CD4-positive, CD25-positive, alpha-beta regulatory T cell (primary cell): Measurements from ENCODE around the gene PRR16. TPM values are rescaled to one million over a fixed set of nuclear protein-coding genes. Genes with fewer than 3 reads are reported as not detected.

ENCODE experiments used
- ATAC-seq, 2 donors: fragments of 150-1000 bp; cut with Tn5 transposase; one replicate each; pipeline ENCODE4 v1.10.0; 2021; ENCODE audit warnings: low read depth in 2 of 2, moderate number of reproducible peaks in 2 of 2, moderate library complexity in 1 of 2
- DNase-seq, 3 donors: peaks; one replicate each; pipeline versions ENCODE4 v3.0.0 to v3.0.0-alpha.2; 2012 to 2022; ENCODE audit warnings: mixed read lengths in 1 of 3
- H3K27ac ChIP-seq: one replicate; pipeline ENCODE4 v1.7.0; 2013; ENCODE audit warnings: mild to moderate bottlenecking, low read length; ENCODE audit not compliant: insufficient read depth, poor library complexity, severe bottlenecking
- H3K27me3 ChIP-seq: one replicate; pipeline ENCODE4 v1.7.0; 2013; ENCODE audit warnings: low read length; ENCODE audit not compliant: control insufficient read depth, insufficient read depth
- H3K36me3 ChIP-seq: one replicate; pipeline ENCODE4 v1.7.0; 2013; ENCODE audit warnings: mild to moderate bottlenecking, low read length, moderate library complexity; ENCODE audit not compliant: control insufficient read depth, insufficient read depth
- H3K4me1 ChIP-seq: 2 replicates; pipeline ENCODE4 v1.7.0; 2013; ENCODE audit warnings: mild to moderate bottlenecking, low read length; ENCODE audit not compliant: insufficient read depth, control insufficient read depth, poor library complexity, severe bottlenecking
- H3K4me3 ChIP-seq: one replicate; pipeline ENCODE4 v1.7.0; 2013; ENCODE audit warnings: low read depth, mild to moderate bottlenecking, low read length, moderate library complexity
- H3K9me3 ChIP-seq, 2 experiments: 1 replicate in 1 of 2; 2 replicates in 1 of 2; pipeline ENCODE4 v1.7.0; 2013; ENCODE audit warnings: low read length in 2 of 2, mild to moderate bottlenecking in 1 of 2, moderate library complexity in 1 of 2; ENCODE audit not compliant: control insufficient read depth in 2 of 2
- H3K27ac Mint-ChIP-seq, 3 donors: one replicate each; pipeline ENCODE4 v1.8.0; 2020 to 2022; ENCODE audit warnings: mild to moderate bottlenecking in 3 of 3, mixed read lengths in 3 of 3, moderate library complexity in 2 of 3
- H3K27me3 Mint-ChIP-seq: one replicate; pipeline ENCODE4 v1.8.0; 2022; ENCODE audit warnings: mild to moderate bottlenecking, mixed read lengths
- H3K36me3 Mint-ChIP-seq: one replicate; pipeline ENCODE4 v1.8.0; 2020; ENCODE audit warnings: mixed read lengths
- H3K4me1 Mint-ChIP-seq, 4 donors: one replicate each; pipeline ENCODE4 v1.8.0; 2020 to 2022; ENCODE audit warnings: mixed read lengths in 4 of 4, mild to moderate bottlenecking in 1 of 4
- H3K4me3 Mint-ChIP-seq, 4 donors: one replicate each; pipeline ENCODE4 v1.8.0; 2020 to 2022; ENCODE audit warnings: mild to moderate bottlenecking in 4 of 4, mixed read lengths in 4 of 4, moderate library complexity in 3 of 4
- H3K9me3 Mint-ChIP-seq, 7 donors: one replicate each; pipeline ENCODE4 v1.8.0; 2020 to 2022; ENCODE audit warnings: mixed read lengths in 7 of 7, mild to moderate bottlenecking in 3 of 7, moderate library complexity in 2 of 7
- polyA plus RNA-seq, 4 donors: library from polyadenylated mRNA; unstranded; fragments of 300-500 nt; fragmentation: Illumina TruSeq; gene quantifications; one replicate each; pipeline ENCODE4 v1.2.3, GENCODE V29; 2021
- total RNA-seq: library from RNA; stranded (reverse); gene quantifications from one replicate; pipeline ENCODE4 v1.2.3, GENCODE V29; 2022

The PRR16 gene
- total and polyA plus RNA-seq, 5 donors from 2014 or later = not detected

DNA sequence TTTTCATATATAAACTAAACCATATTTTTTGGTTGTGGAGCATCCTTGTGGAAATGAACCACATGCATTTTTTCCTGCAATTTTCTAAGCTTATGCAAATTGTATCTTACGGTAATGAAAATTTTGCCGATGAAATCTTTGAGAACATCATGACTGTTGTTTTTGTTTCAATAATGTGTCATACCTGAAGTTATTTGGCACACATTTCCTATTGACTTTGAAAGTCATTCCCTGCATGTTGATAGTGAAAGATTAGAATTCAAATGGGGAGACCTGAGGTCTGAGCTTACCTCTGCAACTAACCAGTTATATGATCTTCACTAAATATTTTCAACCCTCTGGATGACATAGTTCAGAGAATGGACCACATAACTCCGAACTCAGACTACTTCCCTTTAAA, 88.5 kb downstream of the PRR16 start:
- no peak overlapping the region for H3K4me3 Mint-ChIP-seq
- Histone ChIP-seq H3K36me3 (no peaks in the 10 kb centered on the region), H3K4me3 (no peak overlapping the region), H3K9me3 (no peaks in the 10 kb centered on the region), H3K4me1 (no peaks in the 10 kb centered on the region), H3K27ac (no peak overlapping the region), H3K27me3 (no peaks in the 10 kb centered on the region)
- peaks cover 0 to 23% (median 0%) of the 10 kb centered on the region in 7 donors for H3K9me3 Mint-ChIP-seq
- no peak overlapping the region for H3K27ac Mint-ChIP-seq
- no peaks in the 10 kb centered on the region for H3K4me1 Mint-ChIP-seq
- no peaks in the 10 kb centered on the region for H3K36me3 Mint-ChIP-seq
- ATAC-seq (no peak), DNase-seq (no peak)
- no peaks in the 10 kb centered on the region for H3K27me3 Mint-ChIP-seq

GRCh38 chr5:120555345-120555744, 91.2 kb downstream of the PRR16 start:
- H3K9me3 Mint-ChIP-seq = peaks cover 0 to 37% (median 3%) of the 10 kb centered on the region in 7 donors
- H3K4me1 Mint-ChIP-seq = no peaks in the 10 kb centered on the region
- no peaks in the 10 kb centered on the region for H3K36me3 ChIP-seq
- no peak overlapping the region for H3K27ac Mint-ChIP-seq
- no peak overlapping the region for H3K27ac ChIP-seq
- ATAC-seq = no peak
- no peaks in the 10 kb centered on the region for H3K36me3 Mint-ChIP-seq
- no peaks in the 10 kb centered on the region for H3K27me3 ChIP-seq
- no peaks in the 10 kb centered on the region for H3K4me1 ChIP-seq
- no peak overlapping the region for H3K4me3 Mint-ChIP-seq
- peaks cover 0 to 3% of the 10 kb centered on the region in 2 experiments for H3K9me3 ChIP-seq
- DNase-seq = no peak
- H3K27me3 Mint-ChIP-seq = no peaks in the 10 kb centered on the region
- no peak overlapping the region for H3K4me3 ChIP-seq

DNA sequence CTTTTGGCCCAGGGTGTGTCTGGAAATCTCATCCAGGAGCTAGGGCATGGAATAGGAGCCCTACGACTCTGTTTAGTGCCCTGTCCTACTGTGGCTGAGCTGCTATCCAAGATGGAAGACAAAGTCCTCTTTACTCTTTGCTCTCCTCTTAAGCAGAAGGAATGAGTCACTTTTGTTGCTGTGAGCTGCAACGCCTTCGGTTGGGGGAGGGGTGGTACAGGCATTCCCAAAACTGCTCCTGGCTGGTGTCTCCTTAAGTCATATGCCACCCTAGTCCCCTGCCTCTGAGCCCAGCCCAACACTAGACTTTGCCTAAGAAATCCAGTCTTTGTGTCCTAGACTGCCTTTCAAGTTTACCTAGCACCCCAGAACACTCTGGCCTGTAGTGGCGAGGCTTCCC, 99.9 kb downstream of the PRR16 start:
- DNase-seq (no peak), ATAC-seq (no peak)
- peaks cover 0 to 7% (median 2%) of the 10 kb centered on the region in 7 donors for H3K9me3 Mint-ChIP-seq
- no peaks in the 10 kb centered on the region for H3K36me3 Mint-ChIP-seq
- no peak overlapping the region for H3K4me3 Mint-ChIP-seq
- H3K27me3 Mint-ChIP-seq = no peaks in the 10 kb centered on the region
- H3K27ac ChIP-seq = no peak overlapping the region
- H3K9me3 ChIP-seq = peaks cover 0 to 5% of the 10 kb centered on the region in 2 experiments
- H3K4me1 ChIP-seq = no peaks in the 10 kb centered on the region
- no peaks in the 10 kb centered on the region for H3K27me3 ChIP-seq
- H3K27ac Mint-ChIP-seq = peak overlapping the region in 1 of 3 donors; percentile 50
- no peaks in the 10 kb centered on the region for H3K4me1 Mint-ChIP-seq
- H3K36me3 ChIP-seq = no peaks in the 10 kb centered on the region
- no peak overlapping the region for H3K4me3 ChIP-seq

DNA sequence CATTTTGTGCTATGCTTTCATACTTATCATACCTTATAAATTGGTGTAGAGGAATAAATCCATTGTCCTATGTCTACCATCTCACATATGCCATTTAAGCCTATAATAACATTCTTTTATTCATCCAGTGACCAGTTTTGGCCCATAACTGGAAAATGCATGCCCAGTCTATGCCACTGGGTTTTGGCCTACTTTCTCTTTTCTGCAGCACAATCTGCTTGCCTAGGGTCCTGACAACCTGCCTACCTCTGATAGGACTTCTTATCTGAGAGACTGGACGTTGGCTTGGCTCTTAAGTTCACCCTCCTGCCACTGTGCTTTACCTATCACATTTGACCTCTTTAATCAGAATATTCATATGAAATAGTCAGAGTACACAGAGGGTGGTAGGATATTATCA, 103.0 kb downstream of the PRR16 start:
- H3K36me3 Mint-ChIP-seq = no peaks in the 10 kb centered on the region
- no peak overlapping the region for H3K27ac ChIP-seq
- H3K4me3 ChIP-seq = no peak overlapping the region
- no peak overlapping the region for H3K4me3 Mint-ChIP-seq
- H3K4me1 Mint-ChIP-seq = no peaks in the 10 kb centered on the region
- H3K27me3 Mint-ChIP-seq = no peaks in the 10 kb centered on the region
- no peak overlapping the region for H3K27ac Mint-ChIP-seq
- H3K9me3 Mint-ChIP-seq = peaks cover 0 to 11% (median 7%) of the 10 kb centered on the region in 7 donors
- DNase-seq (no peak), ATAC-seq (no peak)
- peaks cover 0 to 5% of the 10 kb centered on the region in 2 experiments for H3K9me3 ChIP-seq
- no peaks in the 10 kb centered on the region for H3K27me3 ChIP-seq
- no peaks in the 10 kb centered on the region for H3K36me3 ChIP-seq
- no peaks in the 10 kb centered on the region for H3K4me1 ChIP-seq

DNA sequence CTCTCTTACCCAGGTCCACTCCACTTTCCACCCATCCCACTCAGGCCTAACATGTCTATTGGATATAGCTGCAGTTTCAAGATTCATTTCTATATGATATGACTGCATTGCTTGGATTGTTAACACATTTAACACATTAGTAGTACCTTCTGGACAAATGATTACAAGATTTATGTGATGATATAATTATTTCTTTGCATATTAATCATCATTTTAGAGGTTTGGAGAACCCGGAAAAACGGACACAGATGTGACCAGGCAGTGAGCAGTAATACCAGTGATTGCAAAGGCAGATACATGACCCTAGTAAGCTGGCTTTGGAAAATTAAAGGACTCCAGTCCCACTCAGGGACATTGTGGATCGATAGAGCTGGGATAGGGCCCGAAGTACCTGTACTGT, 103.8 kb downstream of the PRR16 start:
- no peak for DNase-seq
- H3K27me3 Mint-ChIP-seq = no peaks in the 10 kb centered on the region
- H3K4me1 ChIP-seq = no peaks in the 10 kb centered on the region
- H3K4me3 Mint-ChIP-seq = no peak overlapping the region
- no peak for ATAC-seq
- no peak overlapping the region for H3K27ac Mint-ChIP-seq
- H3K36me3 ChIP-seq = no peaks in the 10 kb centered on the region
- H3K36me3 Mint-ChIP-seq = no peaks in the 10 kb centered on the region
- H3K9me3 Mint-ChIP-seq = peaks cover 0 to 11% (median 4%) of the 10 kb centered on the region in 7 donors
- no peak overlapping the region for H3K4me3 ChIP-seq
- peaks cover 0 to 5% of the 10 kb centered on the region in 2 experiments for H3K9me3 ChIP-seq
- no peaks in the 10 kb centered on the region for H3K27me3 ChIP-seq
- no peaks in the 10 kb centered on the region for H3K4me1 Mint-ChIP-seq
- no peak overlapping the region for H3K27ac ChIP-seq

DNA sequence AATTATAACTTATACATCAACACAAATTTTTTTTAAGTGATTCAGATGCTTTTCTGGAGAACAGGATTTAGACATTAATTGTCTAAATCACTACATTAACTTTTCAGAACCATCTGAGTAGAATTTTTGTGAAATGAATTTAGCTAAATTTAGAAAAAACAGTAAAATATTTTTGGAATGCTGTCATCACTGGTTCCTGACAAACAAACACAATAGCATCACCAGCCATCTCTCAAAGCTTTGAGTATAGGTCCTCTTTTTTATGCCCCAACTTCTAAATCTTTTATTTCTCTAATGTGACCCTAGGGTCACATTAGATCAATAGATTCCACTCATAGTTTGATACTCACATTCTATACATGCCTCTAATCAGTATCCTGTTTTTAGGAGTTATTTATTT, 104.6 kb downstream of the PRR16 start:
- H3K27me3 Mint-ChIP-seq = no peaks in the 10 kb centered on the region
- DNase-seq = no peak
- Histone ChIP-seq H3K4me3 (no peak overlapping the region), H3K27ac (no peak overlapping the region), H3K4me1 (no peaks in the 10 kb centered on the region), H3K9me3 (peaks cover 0 to 4% of the 10 kb centered on the region in 2 experiments), H3K36me3 (no peaks in the 10 kb centered on the region), H3K27me3 (no peaks in the 10 kb centered on the region)
- H3K9me3 Mint-ChIP-seq = peaks cover 0 to 11% (median 4%) of the 10 kb centered on the region in 7 donors
- H3K27ac Mint-ChIP-seq = no peak overlapping the region
- H3K4me3 Mint-ChIP-seq = no peak overlapping the region
- H3K36me3 Mint-ChIP-seq = no peaks in the 10 kb centered on the region
- no peaks in the 10 kb centered on the region for H3K4me1 Mint-ChIP-seq
- ATAC-seq = no peak

DNA sequence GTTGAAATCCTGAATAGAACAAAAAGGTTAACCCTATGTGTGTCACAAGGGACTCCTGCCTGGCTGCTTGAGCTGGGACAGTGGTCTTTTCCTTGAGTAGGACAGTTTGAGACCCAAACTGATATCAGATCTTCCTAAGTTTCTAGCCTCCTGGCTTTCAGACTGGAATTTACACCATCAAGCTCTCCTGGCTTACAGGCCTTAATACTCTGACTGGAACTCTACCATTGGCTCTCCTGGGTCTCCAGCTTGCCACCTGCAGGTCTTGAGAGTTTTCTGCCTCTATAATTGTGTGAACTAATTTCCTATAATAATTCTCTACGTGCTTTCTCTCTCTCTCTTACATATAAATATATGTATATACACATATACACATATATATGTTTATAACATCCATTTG, 112.5 kb downstream of the PRR16 start:
- H3K4me3 ChIP-seq = no peak overlapping the region
- ATAC-seq = no peak
- Mint-ChIP-seq H3K27ac (no peak overlapping the region), H3K36me3 (no peaks in the 10 kb centered on the region), H3K27me3 (no peaks in the 10 kb centered on the region), H3K4me3 (no peak overlapping the region), H3K9me3 (peaks cover 0 to 6% (median 4%) of the 10 kb centered on the region in 7 donors), H3K4me1 (no peaks in the 10 kb centered on the region)
- no peaks in the 10 kb centered on the region for H3K27me3 ChIP-seq
- no peak overlapping the region for H3K27ac ChIP-seq
- no peak for DNase-seq
- no peaks in the 10 kb centered on the region for H3K36me3 ChIP-seq
- H3K9me3 ChIP-seq = no peaks in the 10 kb centered on the region
- no peaks in the 10 kb centered on the region for H3K4me1 ChIP-seq

DNA sequence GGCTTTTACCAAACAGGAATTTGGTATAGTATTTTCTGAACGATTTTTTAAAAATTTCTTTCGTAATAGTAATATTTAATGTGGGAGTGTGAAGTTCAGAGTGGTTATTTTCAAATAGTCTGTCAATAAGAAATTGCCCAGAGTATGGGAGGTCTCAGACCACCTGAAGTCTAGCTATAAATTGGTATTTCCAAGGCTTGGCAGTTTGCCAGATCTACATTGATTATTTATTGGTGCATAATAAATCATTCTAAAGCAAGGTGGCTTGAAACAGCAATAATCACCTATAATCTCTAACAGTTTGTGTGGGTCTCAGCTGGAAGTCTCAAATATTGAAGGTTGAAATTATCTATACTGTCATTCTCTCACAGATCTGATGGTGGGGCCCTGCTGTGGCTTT, 118.5 kb downstream of the PRR16 start:
- DNase-seq = no peak
- Histone ChIP-seq H3K9me3 (no peaks in the 10 kb centered on the region), H3K4me1 (no peaks in the 10 kb centered on the region), H3K27ac (no peak overlapping the region), H3K36me3 (no peaks in the 10 kb centered on the region), H3K4me3 (no peak overlapping the region), H3K27me3 (no peaks in the 10 kb centered on the region)
- Mint-ChIP-seq H3K9me3 (peaks cover 0 to 18% (median 3%) of the 10 kb centered on the region in 7 donors), H3K27me3 (no peaks in the 10 kb centered on the region), H3K27ac (no peak overlapping the region), H3K4me1 (no peaks in the 10 kb centered on the region), H3K36me3 (no peaks in the 10 kb centered on the region), H3K4me3 (no peak overlapping the region)
- ATAC-seq = no peak
